ENCODE data around the gene DGUOK.

The DGUOK gene

GRCh38 chr2:74001781-74002504 lies 75.3 kb downstream of the DGUOK start:
- no peak for DNase-seq

- DNase-seq, result no peak
These were observed 76.1 kb downstream of the DGUOK start for GRCh38 chr2:74002505-74003421.

- DNase-seq, result no peak
These were observed 77.0 kb downstream of the DGUOK start for GRCh38 chr2:74003494-74004211.

GRCh38 chr2:74004212-74005182 lies 77.8 kb downstream of the DGUOK start:
- DNase-seq, result no peak

GRCh38 chr2:74005786-74006185 lies 79.1 kb downstream of the DGUOK start:
- DNase-seq, result no peak

- no peak for DNase-seq
These were observed 79.8 kb downstream of the DGUOK start for GRCh38 chr2:74006459-74006858.

GRCh38 chr2:74007121-74007520 lies 80.4 kb downstream of the DGUOK start:
- DNase-seq, result no peak

- DNase-seq, result no peak
These were observed 81.0 kb downstream of the DGUOK start for GRCh38 chr2:74007711-74008110.

Measured in GF-D8 (cell line).